ENCODE data around the gene KBTBD8.

Gene KBTBD8

GRCh38 chr3:67008388-67008787 lies 10.3 kb downstream of the KBTBD8 start:
- H3K27me3 ChIP-seq (ENCODE audit: low read depth), result no peaks in the 10 kb centered on the region
- H3K9me3 ChIP-seq, result no peaks in the 10 kb centered on the region
- H3K4me3 ChIP-seq, result no peak overlapping the region
- H3K4me1 ChIP-seq, result no peaks in the 10 kb centered on the region
- in situ Hi-C loops (cut with MboI; ENCODE audit: low sequenced_read_pairs), result no loop called here
- H3K36me3 ChIP-seq (replicated peaks), result peaks cover 8% of the 10 kb centered on the region
- DNase-seq (ENCODE audit: low spot score in 2 of 2), result no peak

GRCh38 chr3:67009716-67010115 lies 11.6 kb downstream of the KBTBD8 start:
- Histone ChIP-seq H3K36me3 (replicated peaks) (peaks cover 5% of the 10 kb centered on the region), H3K4me1 (no peaks in the 10 kb centered on the region), H3K4me3 (no peak overlapping the region), H3K9me3 (no peaks in the 10 kb centered on the region), H3K27me3 (ENCODE audit: low read depth) (no peaks in the 10 kb centered on the region)
- DNase-seq (ENCODE audit: low spot score in 2 of 2), result no peak
- in situ Hi-C loops (cut with MboI; ENCODE audit: low sequenced_read_pairs), result no loop called here

DNA sequence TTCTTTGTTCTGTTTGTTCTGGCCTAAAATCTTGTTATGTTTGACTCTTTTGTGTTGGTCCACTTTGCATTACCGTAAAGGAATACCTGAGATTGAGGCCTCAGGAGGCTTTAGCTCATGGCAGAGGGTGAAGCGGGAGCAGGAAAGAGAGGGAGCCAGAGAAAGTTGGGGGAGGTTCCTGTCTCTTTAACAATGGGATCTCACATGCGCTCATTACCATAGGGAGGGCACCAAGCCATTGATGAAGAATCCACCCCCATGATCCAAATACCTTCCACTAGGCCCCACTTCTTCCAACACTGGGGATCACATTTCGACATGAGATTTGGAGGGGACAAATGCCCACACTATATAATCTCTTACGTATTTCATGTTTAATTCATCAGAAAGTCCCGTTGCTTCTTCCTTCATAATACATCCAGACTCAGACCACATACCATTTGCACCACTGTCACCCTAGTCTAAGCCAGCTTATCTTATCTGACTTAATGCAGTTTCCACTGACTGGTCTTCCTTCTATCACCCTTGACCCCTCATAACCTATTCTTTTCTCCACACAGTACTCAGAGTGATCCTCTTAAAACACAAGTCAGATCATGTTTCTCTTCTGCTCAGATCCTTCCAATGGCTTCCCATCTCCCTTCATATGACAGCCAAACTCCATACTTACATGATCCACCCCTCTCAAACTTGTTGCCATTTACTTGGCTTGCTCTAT lies 13.5 kb downstream of the KBTBD8 start:
- Histone ChIP-seq H3K27me3 (ENCODE audit: low read depth) (no peaks in the 10 kb centered on the region), H3K4me1 (no peaks in the 10 kb centered on the region), H3K4me3 (no peak overlapping the region), H3K9me3 (no peaks in the 10 kb centered on the region), H3K36me3 (replicated peaks) (peaks cover 5% of the 10 kb centered on the region)
- in situ Hi-C loops (cut with MboI; ENCODE audit: low sequenced_read_pairs), result no loop called here
- DNase-seq (ENCODE audit: low spot score in 2 of 2), result no peak

- in situ Hi-C loops (cut with MboI; ENCODE audit: low sequenced_read_pairs), result no loop called here
- Histone ChIP-seq H3K4me1 (no peaks in the 10 kb centered on the region; the same call in 1 of the 2 replicates), H3K36me3 (replicated peaks) (peaks cover 5% of the 10 kb centered on the region; the same call in 1 of the 2 replicates), H3K9me3 (no peaks in the 10 kb centered on the region), H3K4me3 (no peak overlapping the region), H3K27me3 (ENCODE audit: low read depth) (no peaks in the 10 kb centered on the region)
- DNase-seq (ENCODE audit: low spot score in 2 of 2), result no peak
These were observed 14.5 kb downstream of the KBTBD8 start for GRCh38 chr3:67012564-67012963.

DNA sequence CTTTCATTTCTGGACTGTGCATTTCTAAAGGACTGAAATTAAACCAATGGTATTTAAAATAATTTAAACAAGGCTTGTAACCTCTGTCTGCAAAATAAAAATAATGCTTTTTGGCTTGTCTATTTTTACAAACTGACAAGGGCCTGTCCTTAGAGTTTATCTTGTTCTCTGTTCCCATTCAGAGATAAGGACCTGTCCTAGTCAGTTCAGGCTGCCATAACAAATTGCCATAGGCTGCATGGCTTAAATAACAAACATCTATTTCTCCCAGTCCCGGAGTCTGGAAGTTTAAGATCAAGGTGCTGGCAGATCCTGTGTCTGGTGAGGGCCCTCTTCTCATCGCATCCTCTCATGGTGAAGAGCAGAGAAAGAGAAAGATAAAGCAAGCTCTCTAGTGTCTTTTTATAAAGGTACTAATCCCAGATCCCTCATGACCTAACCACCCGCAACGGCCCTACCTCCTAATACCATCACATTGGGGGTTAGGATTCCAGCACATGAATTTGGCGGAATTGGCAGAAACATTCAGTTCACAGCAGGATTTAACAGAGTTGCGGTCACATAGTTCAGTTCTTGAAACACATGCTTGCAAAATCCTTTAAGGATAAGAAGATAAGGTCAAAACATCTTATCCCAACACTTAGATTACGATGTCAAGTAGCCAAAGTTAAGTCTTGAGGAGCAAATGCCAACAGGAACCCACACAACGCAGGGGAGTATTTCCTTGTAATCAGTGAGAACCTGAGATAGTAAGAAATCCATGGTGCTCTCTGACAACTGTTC lies 17.8 kb downstream of the KBTBD8 start:
- Histone ChIP-seq H3K4me1 (no peaks in the 10 kb centered on the region; the same call in 1 of the 2 replicates), H3K4me3 (no peak overlapping the region), H3K36me3 (replicated peaks) (no peaks in the 10 kb centered on the region), H3K27me3 (ENCODE audit: low read depth) (no peaks in the 10 kb centered on the region), H3K9me3 (no peaks in the 10 kb centered on the region)
- DNase-seq (ENCODE audit: low spot score in 2 of 2), result no peak
- in situ Hi-C loops (cut with MboI; ENCODE audit: low sequenced_read_pairs), result no loop called here

DNA sequence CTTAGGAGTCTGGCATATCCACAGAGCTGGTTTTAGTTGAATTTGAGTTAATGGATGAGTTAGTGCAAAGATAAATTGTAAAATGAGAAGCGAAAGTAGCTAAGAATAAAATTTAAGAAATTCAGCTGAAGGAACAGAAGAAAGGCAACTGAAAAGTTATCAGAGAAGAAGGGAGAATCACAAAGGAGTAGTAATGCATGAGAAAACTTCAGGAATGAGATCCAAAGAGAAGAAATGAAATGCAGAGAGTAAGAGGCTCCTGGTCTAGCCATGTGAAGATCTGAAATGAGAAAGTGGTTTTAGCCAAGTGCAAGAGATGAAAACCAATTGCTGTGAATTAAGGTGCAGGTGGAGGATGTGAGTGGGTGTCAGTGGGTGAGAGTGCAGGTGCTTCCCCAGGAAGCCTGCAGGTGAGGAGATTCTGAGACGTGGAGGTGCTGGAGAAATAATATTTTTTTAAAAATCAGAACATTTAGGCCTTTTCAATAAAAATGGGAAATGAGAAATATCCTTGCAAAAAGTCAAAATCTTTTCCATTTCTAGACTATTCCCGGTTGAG lies 18.5 kb downstream of the KBTBD8 start:
- Histone ChIP-seq H3K36me3 (replicated peaks) (no peaks in the 10 kb centered on the region), H3K9me3 (no peaks in the 10 kb centered on the region), H3K27me3 (ENCODE audit: low read depth) (no peaks in the 10 kb centered on the region), H3K4me3 (no peak overlapping the region), H3K4me1 (no peaks in the 10 kb centered on the region; the same call in 1 of the 2 replicates)
- DNase-seq (ENCODE audit: low spot score in 2 of 2), result no peak
- in situ Hi-C loops (cut with MboI; ENCODE audit: low sequenced_read_pairs), result no loop called here

- no peak for DNase-seq (ENCODE audit: low spot score in 2 of 2)
- H3K36me3 ChIP-seq (replicated peaks), result no peaks in the 10 kb centered on the region
- in situ Hi-C loops (cut with MboI; ENCODE audit: low sequenced_read_pairs), result no loop called here
- H3K4me3 ChIP-seq, result no peak overlapping the region
- H3K9me3 ChIP-seq, result no peaks in the 10 kb centered on the region
- no peaks in the 10 kb centered on the region for H3K27me3 ChIP-seq (ENCODE audit: low read depth)
- H3K4me1 ChIP-seq, result no peaks in the 10 kb centered on the region; the same call in 1 of the 2 replicates
These were observed 19.1 kb downstream of the KBTBD8 start for GRCh38 chr3:67017211-67017610.

DNA sequence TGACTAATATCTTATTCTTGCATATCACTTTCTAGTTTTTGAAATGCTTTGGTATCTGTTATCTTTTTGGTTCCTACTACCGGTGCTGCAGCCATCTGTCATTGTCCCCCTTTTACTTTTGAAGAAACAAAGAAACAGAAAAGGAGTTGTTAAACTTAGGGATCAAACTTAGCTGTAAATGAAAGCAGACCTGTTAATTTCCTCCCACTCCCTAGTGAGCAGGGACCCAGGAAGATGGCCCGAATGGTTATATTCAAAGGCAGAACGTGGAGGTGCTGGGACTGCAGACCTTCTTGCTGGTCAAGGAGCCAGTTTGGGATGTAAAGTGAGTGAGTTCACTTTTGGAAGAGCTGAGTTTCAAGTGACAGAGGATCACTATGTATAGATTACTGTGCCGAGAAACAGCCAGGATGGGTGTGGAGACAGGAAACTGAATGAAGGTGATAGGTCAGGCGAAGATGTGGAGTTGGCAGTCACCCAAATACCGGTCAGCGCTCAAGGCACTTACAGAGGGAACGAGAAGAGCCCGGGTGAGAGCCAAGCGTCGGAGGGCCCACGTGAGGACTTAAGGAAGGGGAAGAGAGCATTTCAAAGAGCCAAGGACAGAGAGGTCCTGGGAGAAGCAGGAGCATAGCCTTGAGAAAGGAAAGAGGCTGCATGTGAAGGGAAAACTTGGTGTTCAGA lies 20.1 kb downstream of the KBTBD8 start:
- no peaks in the 10 kb centered on the region for H3K36me3 ChIP-seq (replicated peaks)
- in situ Hi-C loops (cut with MboI; ENCODE audit: low sequenced_read_pairs), result no loop called here
- no peaks in the 10 kb centered on the region; the same call in 1 of the 2 replicates for H3K4me1 ChIP-seq
- DNase-seq (ENCODE audit: low spot score in 2 of 2), result peak in 1 of 2 experiments; percentile 56
- no peaks in the 10 kb centered on the region for H3K9me3 ChIP-seq
- no peak overlapping the region for H3K4me3 ChIP-seq
- no peaks in the 10 kb centered on the region for H3K27me3 ChIP-seq (ENCODE audit: low read depth)

DNA sequence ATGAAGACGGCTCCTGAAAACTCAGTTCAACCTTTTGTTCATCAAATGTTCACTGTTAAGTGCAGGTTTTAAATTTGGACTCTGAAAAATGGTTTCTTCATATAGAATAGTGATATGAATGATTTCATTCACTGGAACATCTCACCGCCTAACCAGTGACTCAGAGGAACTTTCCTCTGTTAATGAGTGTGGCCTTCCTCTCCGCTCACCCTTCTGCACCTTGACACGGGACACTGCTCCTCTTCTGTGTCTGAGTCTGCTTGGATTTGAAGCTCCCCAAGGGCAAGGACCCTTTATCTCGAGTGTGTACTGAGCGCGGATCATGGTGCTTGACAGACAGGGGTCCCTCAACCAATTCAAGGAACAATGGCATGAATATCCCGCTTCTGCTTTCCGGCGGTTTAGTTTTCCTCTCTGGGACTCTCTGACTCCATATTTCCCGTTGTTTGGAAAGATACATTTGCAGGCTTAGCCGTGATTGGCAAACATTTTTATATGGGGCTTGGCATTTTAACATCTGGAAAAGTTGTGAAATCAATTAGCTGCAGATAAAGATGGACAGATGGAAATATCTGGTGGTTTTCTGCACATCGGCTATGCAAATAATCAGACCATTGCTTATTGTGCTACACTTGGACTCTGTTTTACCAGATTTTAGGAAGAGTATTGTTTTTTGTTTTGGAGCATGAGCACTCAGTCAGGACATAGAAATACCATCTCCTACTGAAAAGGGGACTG lies 20.9 kb downstream of the KBTBD8 start:
- no peak for DNase-seq (ENCODE audit: low spot score in 2 of 2)
- in situ Hi-C loops (cut with MboI; ENCODE audit: low sequenced_read_pairs), result no loop called here
- no peaks in the 10 kb centered on the region for H3K27me3 ChIP-seq (ENCODE audit: low read depth)
- H3K4me1 ChIP-seq, result peaks cover 2% of the 10 kb centered on the region; the same call in 1 of the 2 replicates
- no peak overlapping the region for H3K4me3 ChIP-seq
- H3K36me3 ChIP-seq (replicated peaks), result no peaks in the 10 kb centered on the region
- H3K9me3 ChIP-seq, result no peaks in the 10 kb centered on the region

DNA sequence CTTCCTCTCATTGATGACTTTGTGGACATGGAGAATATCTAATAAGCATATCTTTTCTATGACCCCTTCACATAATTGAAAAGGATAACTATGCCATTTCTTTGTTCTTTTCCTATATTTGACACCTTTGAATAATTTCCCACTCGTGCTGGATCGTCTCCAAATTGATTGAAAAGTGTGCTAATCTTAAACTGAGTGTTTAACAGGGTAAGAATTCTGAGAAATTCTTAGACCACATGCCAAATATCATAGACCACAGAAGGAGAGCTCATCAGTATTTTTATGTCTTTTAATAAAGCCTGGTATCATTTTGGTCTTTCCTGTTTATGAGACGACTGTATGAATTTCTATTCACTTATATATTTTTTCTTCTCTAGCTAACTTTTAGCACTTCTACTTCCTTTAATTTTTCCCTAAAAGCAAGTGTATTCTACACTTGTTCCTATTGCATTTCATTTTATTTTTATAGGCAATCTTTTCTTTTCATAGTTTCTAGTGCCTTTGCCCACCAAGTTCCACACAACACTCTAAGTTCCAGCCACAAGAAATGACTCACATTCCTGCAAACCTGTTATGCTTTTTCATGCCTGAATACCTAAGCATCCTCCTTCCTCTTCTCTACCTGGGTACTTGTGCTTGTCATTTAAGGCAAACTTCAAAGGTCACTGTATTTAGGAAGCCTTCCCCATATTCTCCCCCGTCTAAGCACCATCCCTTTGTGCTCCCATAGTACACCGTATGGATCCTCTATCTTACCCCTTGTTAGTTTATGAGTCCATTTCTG lies 30.1 kb downstream of the KBTBD8 start:
- in situ Hi-C loops (cut with MboI; ENCODE audit: low sequenced_read_pairs), result no loop called here
- Histone ChIP-seq H3K27me3 (ENCODE audit: low read depth) (no peaks in the 10 kb centered on the region), H3K36me3 (replicated peaks) (no peaks in the 10 kb centered on the region), H3K4me3 (no peak overlapping the region), H3K9me3 (no peaks in the 10 kb centered on the region), H3K4me1 (peaks cover 22% of the 10 kb centered on the region)
- no peak for DNase-seq (ENCODE audit: low spot score in 2 of 2)

DNA sequence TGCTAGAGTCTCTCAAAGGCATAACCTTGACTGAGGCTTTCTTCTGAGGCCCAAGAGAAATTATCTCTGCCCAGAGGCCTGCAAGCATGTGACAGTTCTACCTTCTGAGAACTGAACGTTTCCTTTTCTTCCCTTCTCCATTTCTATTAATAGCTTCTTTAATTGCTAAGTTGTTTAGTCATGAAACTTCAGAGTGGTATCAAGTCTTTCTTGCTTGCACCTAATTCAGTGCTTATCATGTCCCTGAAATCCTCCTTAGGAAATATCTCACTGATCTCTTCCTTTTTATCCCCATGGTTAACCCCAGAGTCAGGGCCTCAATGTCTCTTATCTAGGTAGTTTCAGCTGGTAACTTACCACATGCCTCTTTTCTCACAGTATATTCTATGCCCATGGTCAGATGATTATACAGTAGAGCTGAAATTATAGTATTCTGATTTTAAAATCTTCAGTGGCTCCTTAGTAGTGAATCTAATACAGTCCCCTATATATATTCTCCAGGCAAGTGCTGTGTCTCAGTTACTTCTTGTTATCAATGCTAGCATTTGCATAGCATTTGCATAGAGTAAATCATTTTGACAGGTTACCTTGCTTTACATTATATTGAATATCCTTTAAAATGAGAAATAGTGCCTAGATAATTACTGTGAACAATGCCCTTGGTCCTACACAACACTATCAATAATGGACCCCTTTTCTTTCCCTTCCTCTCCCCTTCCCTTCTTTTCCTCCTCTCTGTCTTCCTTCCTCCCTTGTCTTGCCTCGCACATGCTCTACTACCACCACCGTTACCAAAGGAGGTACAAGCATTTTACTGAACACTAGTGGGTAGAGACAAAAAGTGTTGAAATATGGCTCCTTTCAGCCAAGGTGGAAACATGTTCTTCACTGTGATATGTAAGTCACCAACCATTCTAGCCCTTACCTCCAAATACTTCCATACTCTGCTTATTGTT lies 33.0 kb downstream of the KBTBD8 start:
- Histone ChIP-seq H3K36me3 (replicated peaks) (no peaks in the 10 kb centered on the region), H3K4me1 (peaks cover 20% of the 10 kb centered on the region), H3K9me3 (no peaks in the 10 kb centered on the region), H3K27me3 (ENCODE audit: low read depth) (no peaks in the 10 kb centered on the region), H3K4me3 (no peak overlapping the region)
- DNase-seq (ENCODE audit: low spot score in 2 of 2), result no peak
- in situ Hi-C loops (cut with MboI; ENCODE audit: low sequenced_read_pairs), result no loop called here

- no peak overlapping the region for H3K4me3 ChIP-seq
- no peaks in the 10 kb centered on the region for H3K36me3 ChIP-seq (replicated peaks)
- H3K27me3 ChIP-seq (ENCODE audit: low read depth), result no peaks in the 10 kb centered on the region
- H3K9me3 ChIP-seq, result no peaks in the 10 kb centered on the region
- DNase-seq (ENCODE audit: low spot score in 2 of 2), result peak; percentile 54 to 88
- in situ Hi-C loops (cut with MboI; ENCODE audit: low sequenced_read_pairs), result no loop called here
- peaks cover 20% of the 10 kb centered on the region for H3K4me1 ChIP-seq
These were observed 33.9 kb downstream of the KBTBD8 start for GRCh38 chr3:67031986-67032385.

All from HAP-1 (cell line).